ENCODE results near the gene TRPM5.

TRPM5 gene

GRCh38 chr11:2426221-2426620 lies 18.1 kb downstream of the TRPM5 start:
- H4K20me1 ChIP-seq (ENCODE audit: low read depth, low read length), result no peaks in the 10 kb centered on the region

GRCh38 chr11:2425506-2425905 lies 18.8 kb downstream of the TRPM5 start:
- H3K27me3 ChIP-seq (ENCODE audit: low read length), result no peaks in the 10 kb centered on the region
- no peaks in the 10 kb centered on the region for H3K9me2 ChIP-seq (replicated peaks; ENCODE audit: insufficient read depth, low read length)
- no peaks in the 10 kb centered on the region for H3K9me3 ChIP-seq (ENCODE audit: insufficient read depth, low read length)
- H2AFZ ChIP-seq (ENCODE audit: low read depth, low read length, severe bottlenecking), result no peak overlapping the region
- no peaks in the 10 kb centered on the region for H4K20me1 ChIP-seq (ENCODE audit: low read depth, low read length)
- no peaks in the 10 kb centered on the region for H3F3A ChIP-seq (ENCODE audit: insufficient read depth)
- TF ChIP-seq CTCF (IDR thresholded peaks at IDR 0.05; ENCODE audit: insufficient read depth, low read length, poor library complexity, severe bottlenecking), result no peak
- H3K4me2 ChIP-seq (ENCODE audit: low read depth, low read length, poor library complexity, severe bottlenecking), result no peak overlapping the region
- H3K4me3 ChIP-seq (ENCODE audit: insufficient read depth, low read length, poor library complexity, severe bottlenecking), result no peak overlapping the region
- H3K9ac ChIP-seq (ENCODE audit: low read length), result no peak overlapping the region
- H3K27ac ChIP-seq (ENCODE audit: low read depth, low read length), result no peak overlapping the region
- no peaks in the 10 kb centered on the region for H3K79me2 ChIP-seq (ENCODE audit: insufficient read depth, low read length)
- H3K36me3 ChIP-seq (ENCODE audit: low read length), result no peaks in the 10 kb centered on the region

More at GRCh38 chr11:2426221-2426620, 18.1 kb downstream of the TRPM5 start:
- Histone ChIP-seq H3K9me3 (ENCODE audit: insufficient read depth, low read length) (no peaks in the 10 kb centered on the region), H3K9me2 (replicated peaks; ENCODE audit: insufficient read depth, low read length) (no peaks in the 10 kb centered on the region), H3F3A (ENCODE audit: insufficient read depth) (no peaks in the 10 kb centered on the region), H3K4me3 (ENCODE audit: insufficient read depth, low read length, poor library complexity, severe bottlenecking) (no peak overlapping the region), H3K27me3 (ENCODE audit: low read length) (no peaks in the 10 kb centered on the region), H3K4me2 (ENCODE audit: low read depth, low read length, poor library complexity, severe bottlenecking) (no peak overlapping the region), H3K27ac (ENCODE audit: low read depth, low read length) (no peak overlapping the region), H3K79me2 (ENCODE audit: insufficient read depth, low read length) (no peaks in the 10 kb centered on the region), H2AFZ (ENCODE audit: low read depth, low read length, severe bottlenecking) (no peak overlapping the region), H3K36me3 (ENCODE audit: low read length) (no peaks in the 10 kb centered on the region), H3K9ac (ENCODE audit: low read length) (no peak overlapping the region)
- TF ChIP-seq CTCF (IDR thresholded peaks at IDR 0.05; ENCODE audit: insufficient read depth, low read length, poor library complexity, severe bottlenecking) (no peak), EZH2phosphoT487 (conservative IDR thresholded peaks at IDR 0.05; ENCODE audit: low read length) (no peak)

GRCh38 chr11:2424811-2425495 lies 19.4 kb downstream of the TRPM5 start:
- Histone ChIP-seq H3K4me3 (ENCODE audit: insufficient read depth, low read length, poor library complexity, severe bottlenecking) (no peak overlapping the region), H3K9me3 (ENCODE audit: insufficient read depth, low read length) (no peaks in the 10 kb centered on the region), H2AFZ (ENCODE audit: low read depth, low read length, severe bottlenecking) (no peak overlapping the region), H3K36me3 (ENCODE audit: low read length) (no peaks in the 10 kb centered on the region), H3K27me3 (ENCODE audit: low read length) (no peaks in the 10 kb centered on the region), H3K9ac (ENCODE audit: low read length) (no peak overlapping the region), H4K20me1 (ENCODE audit: low read depth, low read length) (no peaks in the 10 kb centered on the region), H3K9me2 (replicated peaks; ENCODE audit: insufficient read depth, low read length) (no peaks in the 10 kb centered on the region), H3K79me2 (ENCODE audit: insufficient read depth, low read length) (no peaks in the 10 kb centered on the region), H3K4me2 (ENCODE audit: low read depth, low read length, poor library complexity, severe bottlenecking) (no peak overlapping the region), H3K27ac (ENCODE audit: low read depth, low read length) (no peak overlapping the region), H3F3A (ENCODE audit: insufficient read depth) (no peaks in the 10 kb centered on the region)
- no peak for TF ChIP-seq EZH2phosphoT487 (conservative IDR thresholded peaks at IDR 0.05; ENCODE audit: low read length)
- TF ChIP-seq CTCF (IDR thresholded peaks at IDR 0.05; ENCODE audit: insufficient read depth, low read length, poor library complexity, severe bottlenecking), result no peak

Data from SU-DHL-6 (cell line).